Left renal cortex interstitium (tissue), 4 donors: ENCODE data around the gene NAAA. TPM values are rescaled to one million over a fixed set of nuclear protein-coding genes. Genes with fewer than 3 reads are reported as not detected.
A peak's percentile ranks its signal among the peaks of the same experiment; 100 is the strongest.
"Not testable (repeated sequence)": the region's sequence is repeated elsewhere in the genome, so short reads cannot be mapped to it uniquely, and the experiment has no call there.

ENCODE experiments used
- DNase-seq, 4 donors: peaks; one replicate each; pipeline ENCODE4 v3.0.0-alpha.2; 2013; ENCODE audit warnings: low read depth in 4 of 4, low spot score in 2 of 4, missing footprints in 1 of 4
- polyA plus RNA-seq, 4 donors: library from polyadenylated mRNA; unstranded; fragments of 120-200 nt; gene quantifications; one replicate each; pipeline ENCODE4 v1.2.1, GENCODE V29; 2013; ENCODE audit not compliant: insufficient read length in 4 of 4

NAAA gene
- polyA plus RNA-seq, 4 donors, result 13.4 to 16.3 (median 13.9) TPM

DNA sequence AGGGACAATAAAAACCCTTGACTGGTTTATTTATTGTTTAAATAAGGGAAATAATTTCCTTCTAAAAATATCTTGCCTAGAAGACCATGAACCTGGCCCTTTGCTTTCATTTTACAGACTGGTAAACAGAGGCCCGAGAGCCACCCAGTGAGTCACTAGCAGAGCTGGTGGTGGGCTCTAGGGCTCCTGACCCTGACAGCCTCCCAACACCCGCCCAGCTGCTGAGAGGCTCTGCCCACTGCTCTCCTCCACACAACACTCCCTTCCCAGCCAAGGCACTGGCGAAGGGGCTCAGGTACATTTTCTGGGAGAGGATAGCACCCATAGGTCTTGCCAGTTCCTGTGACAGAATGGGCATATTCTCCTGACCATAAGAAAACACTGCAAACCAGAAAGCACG lies 20.5 kb downstream of the NAAA start:
- no peak for DNase-seq

DNA sequence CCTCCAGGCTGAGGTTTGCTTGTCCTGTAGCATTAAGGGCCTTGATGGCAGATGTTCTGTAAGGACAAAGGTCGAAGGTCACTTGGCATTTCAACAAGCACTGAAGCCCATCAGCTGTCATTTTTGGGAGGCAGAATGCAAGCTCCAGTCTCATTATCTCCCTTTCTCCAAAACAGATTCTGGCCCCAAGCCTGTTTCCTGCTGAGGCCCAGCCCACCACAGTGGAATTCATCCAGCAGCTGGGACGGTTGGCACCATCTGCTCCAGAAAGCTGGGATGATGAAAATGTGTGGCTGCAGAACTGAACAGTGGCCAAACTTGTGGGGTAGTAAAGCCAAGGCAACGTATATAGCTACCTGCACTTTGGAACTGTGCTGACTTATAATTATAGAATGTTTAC lies 20.9 kb downstream of the NAAA start:
- no peak for DNase-seq

DNA sequence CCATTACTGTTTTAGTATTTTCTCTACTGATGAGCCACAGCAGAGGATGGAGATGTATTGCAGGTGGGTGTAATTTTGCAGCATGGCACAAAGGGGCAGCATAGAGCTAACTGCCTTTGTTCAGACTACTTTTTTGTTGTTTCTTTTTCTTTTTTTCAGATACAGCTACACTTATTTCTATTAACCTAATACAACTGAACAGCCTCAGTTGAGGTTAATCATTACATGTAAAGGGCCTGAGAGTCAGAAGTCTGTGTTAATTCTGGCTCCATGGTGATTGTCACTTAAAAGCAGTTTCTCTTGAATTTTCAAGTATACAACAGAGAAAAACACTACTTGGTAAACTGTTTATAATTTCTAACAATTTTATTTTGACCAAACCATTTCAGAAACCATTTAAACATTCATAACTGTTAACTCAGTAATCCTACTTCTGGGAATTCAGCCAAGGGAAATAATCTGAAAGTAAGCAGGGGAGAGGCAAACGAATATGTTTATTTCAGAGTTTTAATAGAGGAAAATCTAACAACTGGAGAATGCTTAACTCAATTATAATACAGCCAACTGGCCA lies 24.6 kb downstream of the NAAA start:
- DNase-seq, result peak; percentile 21 to 58 (median 32)

DNA sequence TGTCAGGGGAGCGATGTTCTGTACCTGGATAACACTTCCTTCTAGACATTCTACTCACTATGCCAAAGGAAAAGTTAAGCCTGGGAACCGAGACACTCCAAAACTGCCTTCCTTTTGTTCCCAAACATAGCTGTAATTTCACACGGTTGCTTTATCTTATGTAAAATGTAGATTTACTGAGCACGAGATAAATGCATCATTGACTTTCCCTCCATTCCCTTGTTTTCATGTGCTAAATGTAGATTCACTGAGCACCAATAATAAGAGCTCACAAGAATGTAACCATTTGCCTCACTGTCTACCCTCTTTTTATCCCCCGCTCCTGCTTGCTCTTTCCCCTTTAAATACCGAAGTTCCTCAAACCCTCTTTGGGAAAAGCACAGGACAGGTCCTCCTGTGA lies 27.8 kb downstream of the NAAA start:
- DNase-seq, result no peak

DNA sequence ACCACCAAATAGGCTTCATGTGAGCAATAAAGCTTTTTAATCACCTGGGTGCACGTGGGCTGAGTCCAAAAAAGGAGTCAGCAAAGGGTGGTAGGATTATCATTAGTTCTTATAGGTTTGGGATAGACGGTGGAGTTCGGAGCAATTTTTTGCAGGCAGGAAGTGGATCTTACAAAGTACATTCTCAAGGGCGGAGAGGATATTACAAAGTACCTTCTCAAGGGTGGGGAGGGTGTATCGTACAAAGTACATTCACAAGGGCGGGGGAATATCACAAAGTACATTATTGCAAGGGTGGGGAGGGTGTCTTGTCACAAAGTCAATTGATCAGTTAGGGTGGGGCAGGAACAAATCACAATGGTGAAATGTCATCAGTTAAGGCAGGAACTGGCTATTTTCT lies 30.0 kb downstream of the NAAA start:
- not testable (repeated sequence) for DNase-seq

DNA sequence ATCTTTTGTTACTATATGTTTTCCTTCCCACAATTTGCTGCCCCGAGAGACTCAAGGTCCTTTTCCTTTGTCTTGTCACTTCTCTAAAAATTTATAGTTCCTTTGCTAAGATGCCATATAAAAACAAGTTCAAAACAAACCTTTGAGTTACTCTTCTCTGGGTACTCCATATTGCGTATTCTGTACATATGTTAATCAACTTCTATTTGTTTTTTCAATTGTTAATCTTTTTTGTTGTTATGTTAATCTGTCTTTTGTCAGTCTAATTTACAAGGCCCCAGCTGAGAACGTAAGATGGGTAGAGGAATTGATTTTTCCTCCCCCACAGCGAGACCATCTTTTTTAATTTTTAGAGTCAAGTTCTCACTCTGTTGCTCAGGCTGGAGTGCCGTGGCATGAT lies 31.4 kb downstream of the NAAA start:
- DNase-seq, result no peak

DNA sequence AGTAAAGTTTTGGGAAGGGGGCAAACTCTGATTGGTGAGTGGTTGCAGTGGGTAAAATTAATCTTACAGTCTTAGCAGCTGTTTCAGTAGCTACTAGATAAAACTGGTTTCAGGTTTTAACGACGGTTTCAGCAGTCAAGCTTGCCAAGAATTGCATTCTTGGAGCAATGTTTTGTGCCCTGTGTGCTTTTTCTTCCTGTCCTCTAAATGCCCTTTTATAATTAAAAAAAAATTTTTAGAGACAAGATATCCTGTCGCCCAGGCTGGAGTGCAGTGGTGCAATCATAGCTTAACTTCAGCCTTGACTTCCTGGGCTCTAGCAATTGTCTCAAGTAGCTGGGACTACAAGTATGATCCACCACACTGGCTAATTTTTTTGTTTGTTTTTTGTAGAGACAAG lies 32.3 kb downstream of the NAAA start:
- peak in 1 of 4 donors; percentile 12 for DNase-seq

DNA sequence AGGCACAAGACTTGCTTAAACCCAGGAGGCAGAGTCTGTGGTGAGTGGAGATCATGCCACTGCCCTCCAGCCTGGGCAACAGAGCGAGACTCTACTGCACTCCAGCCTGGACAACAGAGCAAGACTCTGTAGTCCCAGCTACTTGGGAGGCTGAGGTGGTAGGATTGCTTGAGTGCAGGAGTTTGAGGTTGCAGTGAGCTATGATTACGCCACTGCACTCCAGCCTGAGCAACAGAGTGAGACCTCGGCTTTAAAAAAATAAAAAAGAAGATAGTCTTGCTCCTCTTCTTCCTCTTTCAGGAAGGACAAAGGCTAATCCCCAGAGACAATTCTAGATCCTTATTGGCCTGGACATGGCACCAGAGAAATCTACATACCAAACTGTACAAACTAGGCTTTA lies 32.8 kb downstream of the NAAA start:
- no peak for DNase-seq

DNA sequence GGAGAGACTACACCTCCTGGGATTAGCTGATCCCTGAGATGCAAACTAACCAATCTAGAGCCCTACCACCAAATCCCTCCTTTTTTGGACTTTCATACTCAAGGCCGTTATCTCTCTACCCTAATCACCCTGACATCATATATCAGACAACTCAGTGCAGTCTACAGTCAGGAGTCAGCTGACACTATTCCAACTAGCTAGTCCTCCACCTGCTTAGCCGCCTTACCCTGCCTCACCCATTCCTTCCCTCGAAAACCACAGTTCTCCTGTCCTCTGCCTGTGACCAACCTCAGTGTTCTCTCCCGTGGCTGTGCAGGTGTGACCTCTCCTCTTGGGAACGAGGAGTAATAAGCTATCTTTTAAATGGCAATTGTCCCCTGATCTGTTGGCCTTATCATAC lies 36.7 kb downstream of the NAAA start:
- no peak for DNase-seq

DNA sequence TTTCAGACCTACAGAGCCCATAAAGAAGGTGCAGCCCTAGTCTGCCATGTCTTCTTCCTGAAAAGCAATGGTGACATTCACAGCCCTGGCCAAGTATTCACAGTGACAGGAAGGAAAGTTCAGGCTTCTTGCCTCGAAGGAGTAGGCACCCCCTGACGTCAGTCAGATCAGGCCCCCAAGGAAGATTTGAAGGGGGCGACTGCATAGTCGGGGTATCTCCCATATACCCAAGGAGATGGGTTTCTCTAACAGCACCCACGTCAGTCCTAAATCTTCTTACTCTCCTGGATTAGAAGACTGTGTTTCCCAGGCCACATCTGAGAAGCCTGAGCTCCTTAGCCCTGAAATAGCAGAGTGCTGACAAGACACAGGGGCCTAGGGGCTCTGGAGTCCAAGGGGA lies 38.5 kb downstream of the NAAA start, which contains the start of gene PPEF2:
Gene PPEF2, minus strand, starts transcription at position 101 of the 400 bp plus-strand sequence. CDS start 6,127 bp downstream, outside the sequence.
- DNase-seq, result no peak

DNA sequence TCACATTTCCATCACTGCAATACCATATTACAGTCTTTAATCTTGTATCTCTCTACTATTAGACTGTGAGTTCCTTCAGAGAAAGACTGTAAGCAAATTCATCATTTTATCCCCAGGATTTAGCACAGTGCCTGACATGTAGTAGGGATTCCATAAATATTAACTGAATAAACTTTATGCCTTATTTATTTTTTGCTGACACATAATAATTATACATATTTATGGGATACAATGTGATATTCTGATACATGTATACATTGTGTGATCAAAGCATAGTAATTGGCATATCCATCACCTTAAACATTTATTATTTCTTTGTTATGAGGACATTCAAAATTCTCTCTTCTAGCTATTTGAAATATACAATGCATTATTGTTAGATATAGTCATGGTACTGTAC lies 42.3 kb downstream of the NAAA start:
- no peak for DNase-seq

DNA sequence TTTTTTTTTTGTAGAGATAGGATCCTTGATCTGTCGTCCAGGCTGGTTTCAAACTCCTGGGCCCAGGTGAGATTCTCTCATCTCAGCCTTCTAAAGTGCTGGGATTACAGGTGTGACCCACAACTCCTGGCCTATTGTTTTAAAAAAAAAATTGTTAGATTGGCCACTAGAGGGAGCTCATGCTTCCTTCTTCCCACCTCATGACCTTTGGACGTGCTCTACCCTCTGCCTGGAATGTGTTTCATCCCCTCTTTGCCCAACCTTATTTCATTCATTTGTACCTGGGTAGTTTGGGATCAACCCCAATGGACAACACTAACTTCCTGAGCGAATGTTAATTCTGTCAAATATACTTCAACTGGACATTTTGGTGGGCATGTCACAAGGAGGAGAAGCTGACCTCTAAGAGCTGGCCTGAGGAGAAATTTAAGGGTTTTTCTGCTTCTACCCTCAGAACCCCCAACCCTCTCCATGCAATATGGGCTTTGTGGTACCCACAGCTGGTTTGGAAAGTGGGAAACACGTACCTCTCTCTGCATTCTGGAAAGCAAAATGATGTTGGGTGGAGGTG lies 45.0 kb downstream of the NAAA start:
- no peak for DNase-seq

DNA sequence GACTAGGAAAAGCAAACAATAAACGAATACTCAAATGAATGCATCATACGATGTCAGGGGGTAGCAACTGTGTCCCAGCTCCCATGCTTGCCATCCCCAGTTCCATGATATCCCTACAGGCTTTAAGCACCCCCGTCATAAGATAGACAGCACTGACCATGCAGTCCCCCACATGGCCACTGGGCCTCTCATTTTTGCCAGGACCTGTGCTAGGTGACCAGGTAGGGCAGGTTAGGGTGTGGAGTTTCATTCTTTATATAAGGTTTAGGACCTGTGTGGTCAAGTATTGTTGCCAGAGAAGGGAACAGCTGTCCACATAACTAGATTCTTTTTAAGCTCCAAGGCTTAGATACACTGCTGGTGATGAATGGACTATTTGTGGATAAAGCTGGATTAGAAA lies 48.3 kb downstream of the NAAA start:
- no peak for DNase-seq

DNA sequence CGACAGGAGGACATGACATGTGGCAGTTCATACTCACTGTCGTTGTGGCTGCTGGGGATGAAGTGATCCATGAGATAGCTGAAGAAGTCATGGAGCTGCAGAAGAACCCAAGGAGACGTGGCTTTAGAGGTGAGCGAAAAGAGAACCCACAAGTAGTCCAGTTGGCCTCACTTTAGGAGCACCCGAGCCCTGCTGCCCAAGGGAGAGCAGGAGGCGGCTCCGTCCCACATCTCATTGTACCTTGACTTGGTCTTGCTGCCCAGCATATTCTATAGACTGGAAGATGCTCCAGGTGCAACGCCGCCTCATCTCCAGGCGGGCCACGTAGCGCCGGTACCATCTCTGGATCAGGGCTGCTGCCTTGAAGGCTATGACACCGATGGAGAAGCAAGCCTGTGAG lies 49.2 kb downstream of the NAAA start:
- DNase-seq, result no peak

DNA sequence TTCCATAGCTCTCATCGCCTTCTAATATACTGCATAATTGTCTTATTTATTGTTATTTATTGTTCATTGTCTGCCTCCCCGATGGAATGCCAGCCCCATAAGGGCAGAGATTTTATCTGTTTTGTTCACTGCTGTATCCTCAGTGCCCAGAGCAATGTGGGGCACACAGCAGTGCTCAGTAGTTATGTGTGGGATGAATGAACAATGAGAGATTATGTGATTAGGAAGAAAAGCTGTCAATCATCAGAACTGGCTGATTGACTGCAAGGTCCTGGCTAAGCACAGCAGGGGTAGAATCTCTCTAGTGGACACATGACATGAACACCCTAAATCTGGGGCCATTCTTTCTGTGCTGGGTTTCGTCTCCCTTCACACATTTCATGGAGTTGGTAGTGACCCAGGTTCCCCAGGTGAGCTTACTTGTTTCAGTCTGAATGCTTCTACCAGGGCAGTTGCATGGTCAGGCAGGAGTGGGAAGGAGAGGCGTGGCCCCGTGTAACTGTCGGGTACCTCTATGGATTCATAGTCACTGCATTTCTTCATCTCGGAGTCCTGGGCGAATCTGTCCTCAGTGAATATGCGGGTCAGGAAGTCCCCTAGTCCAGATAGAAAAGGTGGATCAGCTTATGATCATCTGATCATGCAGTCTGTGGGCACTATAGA lies 51.1 kb downstream of the NAAA start:
- no peak for DNase-seq

DNA sequence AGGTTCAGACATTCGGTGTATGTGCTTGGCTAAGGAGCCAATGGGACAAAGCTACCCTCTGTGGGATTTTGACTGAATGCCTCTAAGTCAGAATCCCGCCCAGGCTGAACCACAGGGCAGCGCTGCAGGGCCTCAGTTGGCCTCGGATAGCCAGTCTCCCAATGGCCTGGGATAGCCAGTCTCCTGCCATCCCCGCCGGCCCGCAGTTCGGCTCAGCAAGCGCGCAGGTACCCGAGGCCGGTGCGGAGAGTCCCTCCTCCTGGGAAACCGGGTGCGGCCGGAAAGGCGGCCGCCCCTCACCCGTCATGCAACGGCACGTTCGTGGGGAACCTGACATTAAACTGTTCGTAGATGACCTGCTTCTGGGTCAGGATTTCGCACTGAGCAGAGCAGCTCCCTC lies 54.7 kb downstream of the NAAA start:
- DNase-seq, result no peak

DNA sequence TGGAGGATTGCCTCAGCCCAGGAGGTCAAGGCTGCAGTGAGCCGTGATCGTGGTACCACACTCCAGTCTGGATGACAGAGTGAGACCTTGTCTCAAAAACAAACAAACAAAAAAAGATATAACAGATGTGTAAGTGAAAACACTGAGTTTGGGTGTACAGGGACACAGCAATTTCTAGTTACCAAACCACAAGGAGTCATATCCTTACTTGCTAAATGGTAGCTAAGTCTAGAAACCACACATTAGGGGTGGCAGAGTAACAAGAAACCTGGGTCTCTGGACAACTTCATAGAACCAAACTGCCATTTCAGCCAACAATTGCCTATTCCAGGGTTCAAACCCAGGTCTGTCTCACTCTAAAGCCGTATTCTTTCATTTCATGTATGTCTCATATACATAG lies 59.3 kb downstream of the NAAA start:
- no peak for DNase-seq

DNA sequence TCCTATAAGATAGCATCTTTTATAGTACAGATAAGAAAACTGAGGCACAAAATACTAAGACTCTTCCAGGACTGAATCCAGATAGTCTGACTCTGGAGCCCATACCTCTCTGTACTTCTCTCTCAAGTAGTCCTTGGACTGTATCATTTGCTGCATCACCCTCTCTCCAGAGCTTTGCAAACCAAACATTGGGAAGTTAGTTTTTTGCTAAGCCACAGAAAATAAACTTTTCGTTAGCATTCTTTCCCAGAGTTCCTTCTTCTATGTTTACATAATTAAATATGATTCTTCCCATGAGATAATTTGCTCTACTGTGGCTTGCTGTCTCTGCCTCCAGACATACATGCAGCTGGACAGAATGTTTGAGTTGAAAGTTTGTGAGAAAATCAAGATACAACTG lies 60.5 kb downstream of the NAAA start:
- no peak for DNase-seq

DNA sequence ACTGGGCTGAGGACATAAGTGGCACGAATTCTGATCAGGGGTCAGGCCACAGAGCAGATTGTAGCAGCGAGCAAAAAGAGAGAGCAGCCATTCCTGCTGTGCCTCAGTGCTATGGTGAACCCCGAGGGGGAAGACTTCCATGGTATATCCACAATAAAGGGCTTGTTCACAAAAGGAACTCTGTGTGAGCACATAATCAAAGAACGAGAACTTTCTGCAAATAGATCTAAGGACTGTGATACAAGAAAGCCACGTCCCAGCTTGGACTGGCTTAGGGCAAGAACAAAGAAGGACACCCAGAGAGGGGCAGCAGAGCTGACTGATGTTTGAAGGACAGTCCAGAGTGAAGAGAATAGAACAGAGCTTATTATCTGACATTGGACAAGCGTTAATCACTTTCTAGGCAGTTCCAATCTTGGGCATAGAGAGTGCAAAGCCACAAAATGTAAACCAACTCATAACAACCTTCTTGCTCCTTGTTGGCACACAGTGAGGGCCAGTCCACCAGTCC lies 62.5 kb downstream of the NAAA start:
- DNase-seq, result no peak

DNA sequence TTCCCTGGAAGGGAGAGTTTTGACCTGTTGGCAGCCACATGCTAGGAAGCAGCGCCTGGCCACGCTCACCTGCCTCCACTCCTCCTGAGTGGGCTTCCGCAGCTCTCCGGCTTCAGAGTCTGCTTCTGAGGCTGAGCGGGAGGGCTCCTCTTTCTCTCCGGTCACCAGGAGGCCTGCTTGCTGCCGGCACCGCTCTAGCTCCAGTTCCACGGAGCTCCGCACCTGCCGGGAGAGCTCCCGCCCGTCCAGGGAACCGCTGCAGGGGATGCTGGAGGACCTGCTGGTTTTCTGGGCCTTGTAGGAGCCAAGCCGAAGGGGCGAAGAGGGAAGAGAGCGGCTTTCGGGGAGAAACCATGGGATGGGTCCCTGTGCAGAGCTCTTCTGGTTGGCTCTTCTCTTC lies 64.6 kb downstream of the NAAA start:
- no peak for DNase-seq

DNA sequence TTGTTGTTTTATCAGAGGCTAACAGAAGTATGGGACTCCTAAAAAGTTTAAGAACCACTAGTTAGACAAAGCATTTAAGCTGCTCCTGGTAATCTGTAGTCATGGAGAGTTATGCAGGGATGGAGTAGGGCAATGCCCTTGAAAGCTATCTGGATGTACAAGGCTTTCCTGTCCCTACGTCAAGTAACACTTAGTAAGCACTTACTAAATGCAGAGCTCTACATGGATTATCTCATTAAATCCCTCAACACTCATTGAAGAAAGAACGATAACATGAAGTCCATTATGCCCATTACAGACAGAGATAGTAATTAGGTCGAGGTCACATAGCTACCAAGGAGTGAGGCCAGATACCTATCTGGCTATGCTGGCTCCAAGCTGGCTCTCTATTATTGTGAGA lies 71.7 kb downstream of the NAAA start:
- DNase-seq, result no peak

DNA sequence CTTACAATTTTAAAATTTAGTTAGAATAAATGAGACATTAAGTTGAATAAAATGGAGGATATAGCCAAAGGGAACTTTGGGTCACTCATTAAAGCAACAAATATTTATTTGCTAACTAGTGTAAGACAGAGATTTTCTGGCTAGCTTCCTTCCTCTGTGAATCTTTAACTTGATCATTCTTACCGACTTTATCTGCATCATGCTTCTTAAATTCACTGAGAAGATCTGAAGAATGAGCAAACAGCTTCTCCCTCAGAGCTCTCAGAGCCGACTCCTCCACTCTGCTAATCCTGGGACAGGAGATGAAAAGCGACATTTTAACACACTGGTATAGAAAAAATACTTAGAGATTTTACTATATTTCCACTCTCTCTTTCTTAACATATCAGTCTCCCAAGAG lies 73.7 kb downstream of the NAAA start:
- no peak for DNase-seq
